ENCODE data around the gene HOXC10.

The HOXC10 gene

DNA sequence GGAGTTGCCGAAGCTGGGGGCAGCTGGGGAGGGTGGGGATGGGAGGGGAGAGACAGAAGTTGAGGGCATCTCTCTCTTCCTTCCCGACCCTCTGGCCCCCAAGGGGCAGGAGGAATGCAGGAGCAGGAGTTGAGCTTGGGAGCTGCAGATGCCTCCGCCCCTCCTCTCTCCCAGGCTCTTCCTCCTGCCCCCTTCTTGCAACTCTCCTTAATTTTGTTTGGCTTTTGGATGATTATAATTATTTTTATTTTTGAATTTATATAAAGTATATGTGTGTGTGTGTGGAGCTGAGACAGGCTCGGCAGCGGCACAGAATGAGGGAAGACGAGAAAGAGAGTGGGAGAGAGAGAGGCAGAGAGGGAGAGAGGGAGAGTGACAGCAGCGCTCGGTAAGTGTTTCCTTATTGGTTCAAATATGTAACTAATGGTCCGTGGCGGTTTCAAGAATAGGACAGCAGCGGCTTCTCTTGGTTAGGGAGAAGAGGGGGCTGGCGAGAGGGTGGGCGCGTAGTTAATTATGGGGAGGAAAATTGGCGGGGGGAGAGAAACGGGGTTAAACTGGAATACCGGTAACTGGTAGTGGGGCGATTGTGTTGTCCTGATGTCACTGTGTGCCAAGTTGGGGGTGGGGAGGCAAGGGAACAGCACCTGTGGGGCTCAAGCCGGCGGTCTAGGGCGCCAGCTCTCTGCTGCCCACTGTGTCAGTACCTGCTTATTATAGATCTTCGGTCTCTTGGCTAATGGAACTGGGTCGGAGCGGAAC is 32.3 kb downstream of the HOXC10 start:
- peak; percentile 75 for DNase-seq (ENCODE audit: low spot score)

DNA sequence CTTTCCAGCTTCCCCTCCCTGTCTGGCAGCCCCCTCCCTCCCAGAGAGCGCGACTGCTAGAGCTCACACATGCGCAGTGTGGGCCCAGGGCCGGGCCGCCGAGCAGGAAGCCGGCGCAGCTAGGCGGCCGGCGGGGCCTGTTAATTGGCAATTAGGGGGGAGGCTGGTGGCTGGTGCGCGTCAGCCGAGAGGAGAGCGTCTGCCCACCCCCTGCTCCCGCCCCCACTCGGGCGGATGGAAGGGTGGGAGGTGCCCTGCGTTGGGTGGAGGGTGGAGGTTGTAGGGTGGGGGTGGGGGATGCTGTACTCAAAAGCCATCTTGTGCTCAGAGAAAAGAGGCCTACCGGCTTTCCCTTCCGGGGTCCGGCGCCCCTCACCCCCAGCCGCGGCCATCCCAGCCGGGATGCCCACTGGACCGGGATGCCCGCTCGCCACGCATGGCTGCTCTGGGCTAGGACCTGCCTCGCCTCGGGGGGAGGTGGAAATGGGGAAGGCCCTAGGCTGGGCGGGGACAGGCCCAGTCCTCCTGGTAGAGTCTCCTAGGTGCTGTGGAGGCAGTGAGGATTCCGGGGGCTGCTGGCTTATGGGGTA is 33.0 kb downstream of the HOXC10 start:
- DNase-seq (ENCODE audit: low spot score) = peak; percentile 93

DNA sequence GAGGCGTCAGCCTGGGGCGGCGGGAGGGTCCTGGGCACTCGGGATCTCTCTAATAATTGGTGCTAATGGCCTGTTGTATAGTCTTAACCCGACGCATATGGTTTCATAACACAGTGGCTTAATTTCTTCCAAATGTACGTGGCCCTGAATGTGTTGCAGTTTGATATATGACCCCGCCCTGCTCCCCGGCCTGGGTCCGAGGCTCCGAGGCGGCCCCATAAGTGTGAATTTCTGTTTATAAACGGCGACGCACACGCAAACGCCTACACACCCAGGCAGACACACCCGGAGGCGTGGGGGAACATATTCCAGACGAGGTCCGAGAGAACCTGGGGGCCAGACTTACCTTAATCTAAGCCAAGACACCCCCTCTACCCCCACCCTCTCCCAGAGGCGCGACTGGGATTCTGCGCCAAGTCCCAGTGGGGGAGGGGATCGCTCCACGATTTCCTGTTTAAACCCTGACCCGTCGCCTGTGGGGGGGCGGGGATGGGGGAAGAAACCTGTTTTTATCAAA is 33.6 kb downstream of the HOXC10 start:
- DNase-seq (ENCODE audit: low spot score) = peak; percentile 38

DNA sequence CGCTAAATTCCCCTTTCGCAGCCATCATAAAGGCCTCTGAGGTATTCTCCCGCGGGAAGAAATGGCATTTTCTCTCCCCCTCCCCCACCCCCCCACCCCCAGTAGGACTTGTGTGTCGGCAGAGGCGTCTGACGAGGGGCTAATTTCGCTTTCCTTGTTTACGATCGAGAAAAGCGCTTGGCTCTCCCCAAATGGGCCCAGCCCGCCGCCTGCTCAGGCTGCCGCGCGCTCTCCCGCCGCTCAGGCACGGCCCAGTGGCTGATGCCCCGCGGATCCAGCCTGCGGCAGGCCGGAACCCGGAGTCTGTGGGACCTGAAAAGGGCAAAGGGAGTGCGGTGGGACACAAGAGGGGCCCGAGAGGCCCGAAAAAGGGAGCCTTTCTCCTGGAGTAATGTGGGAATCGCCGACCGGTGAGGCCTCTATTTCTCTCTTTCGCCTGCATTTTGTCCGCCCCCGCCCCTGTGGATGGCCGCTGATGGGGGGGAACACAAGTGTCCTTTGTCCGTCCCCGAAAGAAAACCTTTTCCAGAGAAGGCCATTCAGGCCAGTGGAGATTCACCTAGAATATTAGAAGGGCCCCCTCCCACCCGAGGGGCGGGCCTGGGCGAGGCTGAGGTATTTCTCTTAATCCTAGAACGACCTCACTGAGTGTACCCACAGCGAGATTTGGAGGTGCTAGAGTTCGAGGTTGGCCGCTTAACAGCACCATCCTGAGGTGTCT is 34.3 kb downstream of the HOXC10 start:
- no peak for DNase-seq (ENCODE audit: low spot score)

DNA sequence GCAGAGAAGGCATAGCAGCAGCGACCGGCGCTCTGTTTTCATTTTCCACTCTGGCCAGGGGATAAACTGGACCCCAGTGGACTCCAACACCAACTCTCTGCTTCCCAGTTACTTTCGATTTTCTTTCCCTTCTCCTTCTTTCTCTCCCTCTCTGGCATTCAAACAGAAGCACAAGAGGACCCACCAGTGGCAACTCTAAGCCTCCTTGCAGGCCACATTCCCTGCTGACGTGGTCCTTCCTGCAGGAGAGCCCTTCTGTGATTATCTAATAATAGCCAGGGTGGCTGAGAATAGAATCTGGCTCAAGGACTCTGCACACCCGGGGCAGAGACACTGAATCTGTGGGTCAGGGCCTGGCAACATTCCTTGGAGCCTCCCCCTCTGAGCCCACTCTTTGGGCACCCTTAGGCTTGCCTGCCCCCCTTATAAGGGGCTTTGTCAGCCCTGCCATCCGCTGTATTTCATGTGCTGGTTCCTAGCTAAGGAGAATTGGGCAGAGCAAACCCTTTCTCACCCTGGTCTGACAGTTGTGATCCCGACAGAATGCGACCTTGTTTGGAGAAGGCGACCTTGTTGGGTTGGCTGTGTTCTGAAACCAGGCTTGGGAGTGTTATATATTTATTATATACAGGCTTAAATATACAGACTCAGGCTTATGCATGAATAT is 35.1 kb downstream of the HOXC10 start:
- no peak for DNase-seq (ENCODE audit: low spot score)

DNA sequence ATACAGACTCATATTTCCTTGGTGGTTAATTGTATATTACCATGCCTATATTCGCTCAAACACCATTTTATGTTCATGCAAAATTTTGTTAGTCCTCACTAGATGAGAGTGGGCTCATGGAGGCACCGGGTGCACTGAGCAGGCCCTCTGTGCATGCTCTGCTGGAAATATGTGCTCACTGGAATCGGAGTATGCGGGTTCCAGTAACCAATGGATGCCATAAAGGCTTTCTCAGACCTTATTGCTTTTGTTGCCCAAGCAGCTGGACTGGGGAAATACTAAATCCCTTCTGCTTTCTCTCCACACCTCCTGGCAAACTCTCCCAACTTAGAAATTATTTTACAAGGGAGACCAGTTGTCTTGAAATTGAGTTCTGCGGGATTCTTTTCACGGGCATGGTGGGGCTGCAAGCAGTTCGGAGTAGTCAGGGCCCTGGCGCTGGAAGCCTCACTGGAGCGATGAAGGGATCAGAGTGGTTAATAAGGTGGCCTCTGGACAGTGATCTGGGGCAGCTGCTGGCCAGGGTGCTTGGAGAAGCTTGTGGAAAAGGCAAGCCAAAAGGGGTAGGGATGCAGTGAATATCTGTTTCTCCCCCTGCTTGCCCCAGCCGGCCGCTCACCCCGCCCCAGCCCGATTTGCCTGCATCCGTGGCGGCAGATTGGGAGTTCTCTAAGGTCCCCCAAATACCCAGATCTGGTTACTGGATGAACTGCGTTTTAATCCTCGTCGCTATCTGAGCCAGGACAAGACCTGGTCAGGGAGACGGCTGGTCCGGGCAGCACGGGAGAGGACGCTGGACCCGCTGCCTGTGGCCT is 35.9 kb downstream of the HOXC10 start:
- DNase-seq (ENCODE audit: low spot score) = no peak

DNA sequence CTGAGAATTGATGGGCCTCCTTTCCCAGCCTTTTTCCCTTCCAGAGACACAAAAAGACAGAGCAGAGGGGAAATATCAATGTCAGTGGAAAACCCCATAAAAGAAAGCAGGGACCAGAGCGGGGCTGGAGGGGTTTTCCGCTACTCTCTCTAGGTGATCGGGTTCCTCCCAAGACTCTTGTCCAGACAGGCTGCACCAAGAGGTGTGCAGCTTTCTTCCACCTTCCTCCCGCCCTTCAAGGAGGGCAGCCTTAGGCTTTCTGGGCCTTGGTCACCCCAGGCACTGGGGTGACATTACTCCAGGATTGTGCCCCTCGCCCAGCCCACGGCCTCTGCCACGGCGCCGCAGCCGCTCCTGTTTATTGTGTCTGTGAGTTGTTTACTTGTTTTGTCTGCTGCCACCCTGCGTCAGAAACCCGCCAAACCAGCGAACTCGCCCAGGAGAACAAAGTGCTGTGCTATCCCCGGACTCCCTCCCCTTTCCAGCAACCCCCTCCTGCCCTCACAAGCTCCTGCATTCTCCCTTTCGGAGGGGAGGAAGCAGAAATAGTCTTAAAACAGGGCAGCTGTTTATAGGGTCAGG is 36.6 kb downstream of the HOXC10 start:
- DNase-seq (ENCODE audit: low spot score) = no peak

DNA sequence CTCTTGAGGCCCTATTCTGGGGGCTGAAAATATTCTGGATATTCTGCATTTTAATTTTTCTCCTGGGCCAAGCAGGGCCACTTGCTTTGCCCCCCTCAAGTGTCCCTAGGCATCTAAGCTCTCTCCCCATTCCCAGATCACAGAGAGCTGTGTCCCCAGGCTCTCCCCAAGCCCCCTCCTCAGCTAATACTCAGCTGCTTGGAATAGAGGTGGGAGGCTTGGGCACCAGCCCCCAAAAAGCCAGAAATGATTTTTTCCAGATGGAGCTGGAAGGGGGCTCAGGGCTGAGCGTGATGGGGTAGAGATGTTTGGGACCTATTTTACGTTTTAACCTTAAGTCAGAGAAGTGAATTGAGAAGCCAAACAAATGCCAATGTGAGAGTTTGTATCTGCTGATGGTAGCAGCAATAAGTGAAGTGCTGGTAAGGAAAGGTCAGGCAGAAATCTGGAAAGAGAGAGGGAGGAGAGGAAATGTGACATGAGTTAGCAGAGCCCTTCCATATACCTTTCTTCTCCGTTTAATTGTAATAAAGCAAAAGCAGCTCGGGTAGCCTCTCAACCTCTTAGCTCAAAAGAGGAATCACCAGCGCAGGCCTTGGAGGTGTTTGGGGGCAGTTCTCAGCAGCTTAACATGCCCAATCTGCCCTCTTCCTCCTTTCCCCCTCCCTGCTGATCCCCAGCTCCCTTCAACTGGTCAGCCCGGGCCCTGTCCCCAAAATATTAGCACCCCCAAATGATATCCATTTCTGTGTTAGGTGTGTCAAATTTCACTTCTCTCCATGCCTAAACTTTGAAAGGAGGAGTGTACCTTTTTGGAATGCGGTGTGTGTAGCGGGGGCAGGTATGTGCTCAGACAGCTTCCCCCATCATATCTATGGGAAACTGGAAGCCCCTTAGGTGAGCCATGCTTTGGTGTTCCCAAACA is 38.3 kb downstream of the HOXC10 start:
- no peak for DNase-seq (ENCODE audit: low spot score)

DNA sequence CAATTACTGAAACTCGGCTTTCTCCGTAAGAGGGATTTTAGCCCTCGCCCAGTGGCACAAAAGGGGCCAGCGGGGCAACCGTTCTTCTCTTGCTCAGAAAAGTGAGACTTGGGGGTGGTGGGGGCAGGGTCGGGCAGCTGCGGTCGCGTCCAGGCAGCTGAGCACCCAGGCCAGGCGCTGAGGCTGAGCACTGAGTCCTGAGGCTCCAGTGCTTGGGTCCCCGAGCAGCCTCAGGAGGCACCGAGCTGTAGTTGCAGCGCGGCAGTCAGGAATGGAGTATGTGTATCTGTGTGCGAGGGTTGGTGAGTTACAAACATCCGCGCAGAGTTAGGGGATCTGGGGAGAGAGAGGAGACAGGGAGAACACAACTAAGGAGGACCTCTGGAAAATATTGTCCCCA is 39.2 kb downstream of the HOXC10 start:
- DNase-seq (ENCODE audit: low spot score) = no peak

DNA sequence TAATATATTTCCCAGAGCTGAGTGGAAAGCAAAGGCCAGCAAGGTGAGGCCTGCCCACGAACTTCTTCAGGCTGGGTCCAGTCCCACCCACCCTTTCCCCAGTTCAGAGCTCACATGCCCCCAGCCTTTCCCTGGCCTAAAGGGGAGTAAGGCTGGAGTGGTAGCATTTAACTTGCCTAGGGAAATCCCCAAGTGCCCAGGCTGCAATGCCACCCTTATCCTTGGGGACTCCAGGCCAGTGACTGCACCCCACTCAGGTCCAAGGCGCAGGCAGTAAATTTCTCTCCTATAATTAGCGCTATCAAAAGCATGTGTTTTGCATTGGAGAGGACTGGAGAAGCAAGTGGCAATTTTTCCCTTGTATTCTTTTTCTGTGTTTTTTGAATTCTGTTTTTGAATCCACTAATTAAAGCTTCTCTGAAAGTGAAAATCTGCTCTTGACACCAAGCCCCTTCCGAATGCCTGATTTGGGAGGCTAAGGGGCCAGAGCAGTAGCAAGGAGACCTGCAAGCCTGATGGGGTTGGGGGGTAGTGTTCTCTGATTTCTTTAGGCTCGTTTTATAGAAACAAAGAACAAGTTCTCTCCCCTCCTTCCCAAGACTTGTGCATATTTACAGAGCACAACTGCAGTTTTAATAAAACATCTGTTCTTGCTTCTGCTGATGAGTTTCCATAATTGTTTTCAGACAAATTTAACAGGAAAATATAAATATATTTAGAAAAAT is 39.8 kb downstream of the HOXC10 start:
- no peak for DNase-seq (ENCODE audit: low spot score)

DNA sequence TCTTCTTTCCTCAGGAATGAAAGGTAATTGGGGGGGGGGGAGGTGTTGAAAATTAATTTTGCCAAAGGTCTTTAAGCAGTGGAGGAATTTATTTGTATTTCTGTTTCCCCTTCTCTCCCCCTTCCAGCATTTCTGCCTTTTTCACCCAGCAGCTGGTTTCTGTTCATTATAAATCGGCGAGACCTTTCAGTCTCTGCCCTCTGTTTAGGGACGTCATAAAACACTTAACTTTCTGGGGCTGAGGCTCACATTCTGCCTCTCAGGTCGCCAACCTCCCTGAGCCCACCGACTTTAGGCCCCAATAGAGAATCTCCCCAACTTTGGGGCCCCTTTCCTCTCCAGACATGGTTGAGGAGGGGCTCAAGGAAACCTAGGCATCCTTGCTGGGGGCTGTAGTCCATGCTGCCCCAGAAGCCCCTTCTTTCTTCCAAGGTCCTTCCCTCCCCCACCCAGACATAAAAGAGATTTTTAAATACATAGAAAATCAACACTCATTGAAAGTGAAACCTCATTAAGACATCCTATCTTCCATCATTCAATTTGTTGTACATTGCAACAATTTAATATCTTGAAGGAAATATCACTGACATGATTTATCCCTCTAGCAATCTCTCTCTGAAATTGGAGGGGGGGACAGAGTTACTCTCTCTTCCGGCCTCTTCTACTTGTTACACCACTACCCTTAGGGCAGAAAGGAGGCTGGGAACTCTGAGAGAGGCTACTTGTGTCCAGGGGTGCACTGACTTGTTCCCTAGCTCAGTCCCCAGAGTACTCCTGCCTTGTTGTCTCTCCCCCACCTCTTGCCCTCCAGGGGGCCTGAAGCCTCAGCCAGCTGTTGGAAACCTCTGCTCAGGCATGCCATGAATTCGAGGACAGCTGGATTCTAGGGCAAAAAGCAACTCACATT is 40.8 kb downstream of the HOXC10 start:
- no peak for DNase-seq (ENCODE audit: low spot score)

DNA sequence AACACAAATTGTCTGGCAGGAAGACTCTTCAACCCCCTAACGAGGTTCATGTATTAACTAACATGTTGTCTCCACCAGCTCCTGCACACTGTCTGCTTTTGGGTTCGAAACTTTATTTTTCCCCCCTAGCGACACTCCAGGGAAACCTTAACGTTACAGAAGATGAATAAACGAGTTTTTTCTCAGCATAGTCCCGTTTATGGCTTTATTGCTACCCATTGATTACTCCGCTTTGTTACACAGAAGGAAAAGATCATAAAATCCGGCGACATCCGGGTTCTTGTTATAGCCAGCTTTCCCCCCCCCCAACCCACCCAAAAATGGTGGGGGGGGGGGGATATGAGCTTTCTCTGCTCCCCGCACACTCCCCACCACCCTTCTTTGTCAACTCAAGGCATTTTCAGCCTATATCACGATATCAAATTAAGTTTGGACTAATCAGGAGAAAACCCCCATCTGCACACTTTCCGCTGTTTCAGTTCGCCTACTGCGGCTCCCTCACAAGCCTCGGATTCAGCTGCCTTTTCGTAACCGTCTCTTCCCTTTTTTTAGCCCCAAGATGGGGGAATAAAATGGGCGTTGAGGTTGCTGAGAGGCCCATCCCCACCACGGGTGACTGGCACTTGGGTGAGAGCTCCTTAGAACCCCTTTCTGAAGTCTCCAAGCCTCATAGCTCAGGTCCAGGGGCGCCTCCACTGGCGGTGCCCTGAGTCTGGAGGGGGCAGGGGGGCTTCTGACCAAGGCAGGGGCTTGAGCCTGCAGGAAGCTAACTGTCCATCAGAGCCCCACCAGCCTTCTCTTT is 41.9 kb downstream of the HOXC10 start:
- no peak for DNase-seq (ENCODE audit: low spot score)

DNA sequence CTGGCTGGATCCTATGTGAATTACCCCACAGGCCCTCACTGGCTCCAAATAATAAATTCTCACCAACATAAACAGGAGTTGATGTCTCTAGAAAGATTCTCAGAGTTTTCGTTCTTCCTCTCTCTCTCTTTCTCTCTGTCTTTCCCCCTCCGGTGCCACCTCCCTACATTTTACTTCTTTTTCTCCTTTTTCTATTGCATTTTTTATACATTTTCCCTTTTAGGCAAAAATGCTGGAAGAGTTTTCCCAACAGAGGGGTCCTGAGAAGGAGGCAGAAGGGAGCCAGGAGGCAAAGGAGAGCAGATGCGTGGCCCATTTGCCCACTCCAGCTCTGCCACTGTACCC is 42.5 kb downstream of the HOXC10 start:
- no peak for DNase-seq (ENCODE audit: low spot score)

DNA sequence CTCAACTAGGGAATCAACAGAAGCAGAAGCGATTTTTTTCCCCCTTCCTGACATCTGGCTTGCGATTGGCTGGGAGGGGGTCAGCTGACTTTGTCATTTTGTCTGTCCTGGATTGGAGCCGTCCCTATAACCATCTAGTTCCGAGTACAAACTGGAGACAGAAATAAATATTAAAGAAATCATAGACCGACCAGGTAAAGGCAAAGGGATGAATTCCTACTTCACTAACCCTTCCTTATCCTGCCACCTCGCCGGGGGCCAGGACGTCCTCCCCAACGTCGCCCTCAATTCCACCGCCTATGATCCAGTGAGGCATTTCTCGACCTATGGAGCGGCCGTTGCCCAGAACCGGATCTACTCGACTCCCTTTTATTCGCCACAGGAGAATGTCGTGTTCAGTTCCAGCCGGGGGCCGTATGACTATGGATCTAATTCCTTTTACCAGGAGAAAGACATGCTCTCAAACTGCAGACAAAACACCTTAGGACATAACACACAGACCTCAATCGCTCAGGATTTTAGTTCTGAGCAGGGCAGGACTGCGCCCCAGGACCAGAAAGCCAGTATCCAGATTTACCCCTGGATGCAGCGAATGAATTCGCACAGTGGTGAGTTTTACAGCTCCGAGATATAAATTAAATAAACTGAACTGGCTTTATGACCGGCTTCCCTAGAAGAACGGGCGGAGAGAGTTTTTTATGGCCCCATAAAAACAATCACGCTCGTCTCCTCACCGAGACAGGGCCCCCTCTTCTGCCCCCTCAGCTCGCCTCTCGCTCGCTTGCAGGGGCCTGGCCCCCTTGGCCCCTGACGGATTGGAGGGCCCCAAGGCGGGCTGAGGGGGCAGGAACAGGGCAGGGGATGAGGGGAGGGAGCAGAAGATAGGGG is 43.6 kb downstream of the HOXC10 start, which contains the start of gene HOXC6:
Gene HOXC6, plus strand, starts transcription at position 127 of the 888 bp plus-strand sequence. Its CDS starts 82 bp downstream, at position 209.
- peak; percentile 60 for DNase-seq (ENCODE audit: low spot score)

DNA sequence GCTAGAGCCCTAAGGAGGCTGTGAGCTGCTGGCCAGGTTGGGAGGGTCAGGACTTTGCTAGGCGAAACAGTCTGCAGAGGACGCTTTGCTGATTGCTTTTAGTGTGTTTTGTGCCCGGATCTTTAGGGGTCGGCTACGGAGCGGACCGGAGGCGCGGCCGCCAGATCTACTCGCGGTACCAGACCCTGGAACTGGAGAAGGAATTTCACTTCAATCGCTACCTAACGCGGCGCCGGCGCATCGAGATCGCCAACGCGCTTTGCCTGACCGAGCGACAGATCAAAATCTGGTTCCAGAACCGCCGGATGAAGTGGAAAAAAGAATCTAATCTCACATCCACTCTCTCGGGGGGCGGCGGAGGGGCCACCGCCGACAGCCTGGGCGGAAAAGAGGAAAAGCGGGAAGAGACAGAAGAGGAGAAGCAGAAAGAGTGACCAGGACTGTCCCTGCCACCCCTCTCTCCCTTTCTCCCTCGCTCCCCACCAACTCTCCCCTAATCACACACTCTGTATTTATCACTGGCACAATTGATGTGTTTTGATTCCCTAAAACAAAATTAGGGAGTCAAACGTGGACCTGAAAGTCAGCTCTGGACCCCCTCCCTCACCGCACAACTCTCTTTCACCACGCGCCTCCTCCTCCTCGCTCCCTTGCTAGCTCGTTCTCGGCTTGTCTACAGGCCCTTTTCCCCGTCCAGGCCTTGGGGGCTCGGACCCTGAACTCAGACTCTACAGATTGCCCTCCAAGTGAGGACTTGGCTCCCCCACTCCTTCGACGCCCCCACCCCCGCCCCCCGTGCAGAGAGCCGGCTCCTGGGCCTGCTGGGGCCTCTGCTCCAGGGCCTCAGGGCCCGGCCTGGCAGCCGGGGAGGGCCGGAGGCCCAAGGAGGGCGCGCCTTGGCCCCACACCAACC is 44.8 kb downstream of the HOXC10 start:
- no peak for DNase-seq (ENCODE audit: low spot score)
